H9 (cell line): ENCODE results near the gene CDX2. TPM values are rescaled to one million over a fixed set of nuclear protein-coding genes. Genes with fewer than 3 reads are reported as not detected.

Experiments used
- DNase-seq: peaks from one replicate; pipeline ENCODE4 v3.0.0-alpha.2; 2017
- H2AFZ ChIP-seq: one replicate; pipeline ENCODE4 v1.6.1; 2013; ENCODE audit warnings: mild to moderate bottlenecking, low read length, control low read depth, moderate library complexity
- H2AK5ac ChIP-seq: 2 replicates; pipeline ENCODE4 v1.6.1; 2013; ENCODE audit warnings: low read length, control low read depth, mixed read lengths; ENCODE audit not compliant: insufficient read length
- H2BK120ac ChIP-seq: one replicate; pipeline ENCODE4 v1.6.1; 2013; ENCODE audit warnings: low read depth, mild to moderate bottlenecking, low read length, control low read depth, inconsistent platforms; ENCODE audit not compliant: poor library complexity, severe bottlenecking
- H2BK12ac ChIP-seq: 2 replicates; pipeline ENCODE4 v1.6.1; 2013; ENCODE audit warnings: low read length, control low read depth, mixed read lengths, low read depth; ENCODE audit not compliant: insufficient read length
- H2BK15ac ChIP-seq: 2 replicates; pipeline ENCODE4 v1.6.1; 2013; ENCODE audit warnings: low read depth, low read length, control low read depth
- H2BK20ac ChIP-seq: one replicate; pipeline ENCODE4 v1.6.1; 2013; ENCODE audit warnings: low read depth, mild to moderate bottlenecking, low read length, control low read depth, inconsistent platforms; ENCODE audit not compliant: poor library complexity, severe bottlenecking
- H2BK5ac ChIP-seq: 2 replicates; pipeline ENCODE4 v1.6.1; 2013; ENCODE audit warnings: low read length, control low read depth, mixed read lengths; ENCODE audit not compliant: insufficient read length
- H3K14ac ChIP-seq: 2 replicates; pipeline ENCODE4 v1.6.1; 2013; ENCODE audit warnings: low read length, control low read depth; ENCODE audit not compliant: insufficient read depth
- H3K18ac ChIP-seq: 2 replicates; pipeline ENCODE4 v1.6.1; 2013; ENCODE audit warnings: low read depth, mild to moderate bottlenecking, mixed read lengths, low read length, control low read depth; ENCODE audit not compliant: insufficient read length
- H3K23ac ChIP-seq: 2 replicates; pipeline ENCODE4 v1.6.1; 2013; ENCODE audit warnings: low read length, control low read depth, mixed read lengths, low read depth; ENCODE audit not compliant: insufficient read length
- H3K23me2 ChIP-seq: 2 replicates; pipeline ENCODE4 v1.6.1; 2013; ENCODE audit warnings: low read depth, mild to moderate bottlenecking, mixed read lengths, low read length, control low read depth; ENCODE audit not compliant: insufficient read length, poor library complexity, severe bottlenecking
- H3K27ac ChIP-seq: 2 replicates; pipeline ENCODE4 v1.5.1; 2013; ENCODE audit warnings: low read length, control low read depth, mixed read lengths, low read depth; ENCODE audit not compliant: insufficient read length
- H3K27me3 ChIP-seq: 2 replicates; pipeline ENCODE4 v1.6.1; 2013; ENCODE audit warnings: low read length, control low read depth, inconsistent platforms; ENCODE audit not compliant: insufficient read depth
- H3K4ac ChIP-seq: 2 replicates; pipeline ENCODE4 v1.6.1; 2013; ENCODE audit warnings: low read depth, mild to moderate bottlenecking, control low read depth, inconsistent platforms, low read length, moderate library complexity
- H3K4me1 ChIP-seq: 2 replicates; pipeline ENCODE4 v1.6.1; 2013; ENCODE audit warnings: low read length, control low read depth, inconsistent platforms; ENCODE audit not compliant: insufficient read depth
- H3K4me2 ChIP-seq: 2 replicates; pipeline ENCODE4 v1.6.1; 2013; ENCODE audit warnings: low read length, control low read depth, mixed read lengths; ENCODE audit not compliant: insufficient read length, insufficient read depth
- H3K56ac ChIP-seq: 2 replicates; pipeline ENCODE4 v1.6.1; 2013; ENCODE audit warnings: low read depth, mild to moderate bottlenecking, mixed read lengths, low read length, control low read depth; ENCODE audit not compliant: insufficient read length
- H3K79me1 ChIP-seq: 2 replicates; pipeline ENCODE4 v1.6.1; 2013; ENCODE audit warnings: low read depth, mild to moderate bottlenecking, moderate library complexity, low read length, control low read depth, inconsistent platforms; ENCODE audit not compliant: insufficient read depth, poor library complexity, severe bottlenecking
- H3K79me2 ChIP-seq: 2 replicates; pipeline ENCODE4 v1.6.1; 2013; ENCODE audit warnings: low read length, control low read depth, inconsistent platforms; ENCODE audit not compliant: insufficient read depth
- H3K9ac ChIP-seq: 2 replicates; pipeline ENCODE4 v1.6.1; 2013; ENCODE audit warnings: low read length, control low read depth, mixed read lengths; ENCODE audit not compliant: insufficient read length; ENCODE audit errors: extremely low read depth
- H3K9me3 ChIP-seq: one replicate; pipeline ENCODE4 v1.6.1; 2013; ENCODE audit warnings: low read depth, low read length, inconsistent platforms; ENCODE audit not compliant: control insufficient read depth
- H3T11ph ChIP-seq: one replicate; pipeline ENCODE4 v1.6.1; 2013; ENCODE audit warnings: mild to moderate bottlenecking, low read length, control low read depth, inconsistent platforms
- H4K20me1 ChIP-seq: one replicate; pipeline ENCODE4 v1.6.1; 2013; ENCODE audit not compliant: control insufficient read depth, insufficient read length, insufficient read depth
- H4K5ac ChIP-seq: 2 replicates; pipeline ENCODE4 v1.6.1; 2013; ENCODE audit warnings: low read depth, mild to moderate bottlenecking, mixed read lengths, low read length, control low read depth; ENCODE audit not compliant: insufficient read length
- H4K8ac ChIP-seq: replicated peaks from 2 replicates; pipeline ENCODE4 v1.6.1; 2013; ENCODE audit warnings: low read length, control low read depth, mixed read lengths, low read depth; ENCODE audit not compliant: insufficient read length
- H4K91ac ChIP-seq: 2 replicates; pipeline ENCODE4 v1.6.1; 2013; ENCODE audit warnings: low read depth, mild to moderate bottlenecking, moderate library complexity, mixed read lengths, low read length, control low read depth; ENCODE audit not compliant: insufficient read length
- H3K27ac Mint-ChIP-seq, 3 experiments: 2 replicates in 2 of 3; 3 replicates in 1 of 3; pipeline ENCODE4 v1.8.0; 2020 to 2021; ENCODE audit warnings: mixed read lengths in 3 of 3, mild to moderate bottlenecking in 1 of 3, moderate library complexity in 1 of 3
- H3K27me3 Mint-ChIP-seq: 2 replicates; pipeline ENCODE4 v1.8.0; 2021; ENCODE audit warnings: low read depth, mild to moderate bottlenecking, moderate library complexity, mixed read lengths
- H3K36me3 Mint-ChIP-seq, 3 experiments: 2 replicates in 2 of 3; 3 replicates in 1 of 3; pipeline ENCODE4 v1.8.0; 2020 to 2021; ENCODE audit warnings: low read depth in 3 of 3, mixed read lengths in 3 of 3; ENCODE audit not compliant: insufficient read depth in 1 of 3
- H3K4me1 Mint-ChIP-seq, 2 experiments: 2 replicates each; pipeline ENCODE4 v1.8.0; 2020; ENCODE audit warnings: mixed read lengths in 2 of 2
- H3K4me3 Mint-ChIP-seq, 2 experiments: 2 replicates in 1 of 2; 3 replicates in 1 of 2; pipeline ENCODE4 v1.8.0; 2020 to 2021; ENCODE audit warnings: mild to moderate bottlenecking in 2 of 2, mixed read lengths in 2 of 2, moderate library complexity in 1 of 2
- H3K9me3 Mint-ChIP-seq, 2 experiments: 2 replicates in 1 of 2; 3 replicates in 1 of 2; pipeline ENCODE4 v1.8.0; 2020; ENCODE audit warnings: mild to moderate bottlenecking in 2 of 2, mixed read lengths in 2 of 2, moderate library complexity in 1 of 2
- CTCF ChIP-seq: fragments of 200-600 bp; sonication (generic); conservative IDR thresholded peaks from 3 replicates; pipeline ENCODE4 v1.8.0; 2021; ENCODE audit warnings: antibody characterized with exemption, mild to moderate bottlenecking
- WGBS: extraction: QIAGEN DNeasy Blood & Tissue Kit; methylation state at CpG from one replicate; pipeline ENCODE4 v1.1.7; 2013; ENCODE audit warnings: missing lambda C conversion rate, low lambda C conversion rate, mixed read lengths; ENCODE audit not compliant: insufficient read length; ENCODE audit errors: extremely low coverage; 5-methylcytosine and 5-hydroxymethylcytosine counted together
- total RNA-seq: library from RNA; stranded (reverse); gene quantifications from 2 replicates; pipeline ENCODE4 v1.2.1, GENCODE V29; 2021

The CDX2 gene
- total RNA-seq, 1 experiment from 2014 or later, result not detected

GRCh38 chr13:27988520-27988919, 19.4 kb upstream of the CDX2 start, which contains the start of gene URAD:
Gene URAD (minus strand): TSS chr13:27988693. CDS start chr13:27988637, 56 bp downstream.
- Histone ChIP-seq H3K56ac (no peak within 1 kb of the TSS), H2BK120ac (no peak within 1 kb of the TSS), H3T11ph (no peak within 1 kb of the TSS), H4K91ac (no peak within 1 kb of the TSS), H3K18ac (no peak within 1 kb of the TSS), H2AK5ac (no peak within 1 kb of the TSS), H4K20me1 (no peaks in the 10 kb centered on the region), H3K4me2 (no peak within 1 kb of the TSS), H3K27me3 (peaks cover 5% of the 10 kb centered on the region), H2BK20ac (no peak within 1 kb of the TSS), H3K4ac (no peak within 1 kb of the TSS), H3K14ac (no peak within 1 kb of the TSS; the same call in 1 of the 2 replicates), H2BK12ac (no peak within 1 kb of the TSS), H4K8ac (no peak within 1 kb of the TSS), H3K27ac (no peak within 1 kb of the TSS), H3K23me2 (no peaks in the 10 kb centered on the region), H2BK15ac (no peak within 1 kb of the TSS), H3K23ac (no peak within 1 kb of the TSS), H2BK5ac (no peak within 1 kb of the TSS), H3K9ac (no peak within 1 kb of the TSS), H3K79me2 (no peaks in the 10 kb centered on the region), H4K5ac (no peak within 1 kb of the TSS), H3K9me3 (no peaks in the 10 kb centered on the region), H2AFZ (no peak within 1 kb of the TSS), H3K79me1 (no peaks in the 10 kb centered on the region), H3K4me1 (no peaks in the 10 kb centered on the region)
- Mint-ChIP-seq H3K27ac (peak within 1 kb of the TSS in 1 of 3 experiments; percentile 50; a peak in 1 of 7 replicates), H3K9me3 (no peaks in the 10 kb centered on the region), H3K36me3 (no peaks in the 10 kb centered on the region), H3K27me3 (peaks cover 91% of the 10 kb centered on the region), H3K4me3 (no peak within 1 kb of the TSS), H3K4me1 (no peaks in the 10 kb centered on the region)
- WGBS, result no CpG with 5 or more reads among the region's 11 CpGs
- TF ChIP-seq CTCF, result no peak
- DNase-seq, result no peak
